ENCODE data around the gene CASP14.
"Not testable (repeated sequence)": the region's sequence is repeated elsewhere in the genome, so short reads cannot be mapped to it uniquely, and the experiment has no call there.

The CASP14 gene

GRCh38 chr19:15074371-15074770 lies 25.1 kb downstream of the CASP14 start:
- DNase-seq: no peak

- no peak for DNase-seq
Observed at GRCh38 chr19:15075806-15076205, 26.5 kb downstream of the CASP14 start.

GRCh38 chr19:15080002-15080401 lies 30.7 kb downstream of the CASP14 start:
- not testable (repeated sequence) for DNase-seq

- no peak for DNase-seq
Observed at GRCh38 chr19:15081911-15082310, 32.6 kb downstream of the CASP14 start, which contains the start of gene OR1I1. TSS of gene OR1I1 (plus strand) at chr19:15082211. CDS start at chr19:15087066, 4,855 bp downstream.

- no peak for DNase-seq
Observed at GRCh38 chr19:15087182-15087581, 37.9 kb downstream of the CASP14 start.

GRCh38 chr19:15091918-15092753 lies 42.9 kb downstream of the CASP14 start:
- no peak for DNase-seq

- no peak for DNase-seq
Observed at GRCh38 chr19:15093001-15093400, 43.7 kb downstream of the CASP14 start.

GRCh38 chr19:15096223-15096622 lies 46.9 kb downstream of the CASP14 start:
- DNase-seq: no peak

- DNase-seq: not testable (repeated sequence)
Observed at GRCh38 chr19:15097980-15098379, 48.7 kb downstream of the CASP14 start.

GRCh38 chr19:15098460-15098859 lies 49.2 kb downstream of the CASP14 start:
- no peak for DNase-seq

GRCh38 chr19:15099017-15099582 lies 49.8 kb downstream of the CASP14 start:
- DNase-seq: no peak

GRCh38 chr19:15101479-15102082 lies 52.3 kb downstream of the CASP14 start:
- DNase-seq: no peak

- no peak for DNase-seq
Observed at GRCh38 chr19:15104003-15104402, 54.7 kb downstream of the CASP14 start.

GRCh38 chr19:15104411-15104810 lies 55.1 kb downstream of the CASP14 start:
- DNase-seq: no peak

- DNase-seq: no peak
Observed at GRCh38 chr19:15105044-15105443, 55.8 kb downstream of the CASP14 start.

GRCh38 chr19:15107061-15108010 lies 58.1 kb downstream of the CASP14 start, which contains the start of gene SYDE1:
TSS of gene SYDE1 (plus strand) at chr19:15107401. CDS start at chr19:15107434, 33 bp downstream.
- DNase-seq: no peak
